ENCODE data around the gene AEBP1.

The AEBP1 gene

GRCh38 chr7:44113764-44114354, 9.7 kb downstream of the AEBP1 start:
- no peak for DNase-seq (ENCODE audit: low spot score)
- TF ChIP-seq CTCF (IDR thresholded peaks at IDR 0.05; ENCODE audit: extremely low read depth, missing control alignments): no peak

GRCh38 chr7:44114586-44115310, 10.6 kb downstream of the AEBP1 start:
- DNase-seq (ENCODE audit: low spot score): no peak
- no peak for TF ChIP-seq CTCF (IDR thresholded peaks at IDR 0.05; ENCODE audit: extremely low read depth, missing control alignments)

GRCh38 chr7:44116087-44116788, 12.1 kb downstream of the AEBP1 start:
- no peak for DNase-seq (ENCODE audit: low spot score)
- no peak for TF ChIP-seq CTCF (IDR thresholded peaks at IDR 0.05; ENCODE audit: extremely low read depth, missing control alignments)

- DNase-seq (ENCODE audit: low spot score): no peak
- no peak for TF ChIP-seq CTCF (IDR thresholded peaks at IDR 0.05; ENCODE audit: extremely low read depth, missing control alignments)
Measured at GRCh38 chr7:44116789-44117666, 12.9 kb downstream of the AEBP1 start.

GRCh38 chr7:44117801-44118429, 13.8 kb downstream of the AEBP1 start:
- no peak for TF ChIP-seq CTCF (IDR thresholded peaks at IDR 0.05; ENCODE audit: extremely low read depth, missing control alignments)
- DNase-seq (ENCODE audit: low spot score): no peak

- DNase-seq (ENCODE audit: low spot score): no peak
- no peak for TF ChIP-seq CTCF (IDR thresholded peaks at IDR 0.05; ENCODE audit: extremely low read depth, missing control alignments)
Measured at GRCh38 chr7:44119829-44120380, 15.8 kb downstream of the AEBP1 start.

Measured in GM20000 (cell line).